Measurements from ENCODE around the gene EPB41L4A.

EPB41L4A gene

DNA sequence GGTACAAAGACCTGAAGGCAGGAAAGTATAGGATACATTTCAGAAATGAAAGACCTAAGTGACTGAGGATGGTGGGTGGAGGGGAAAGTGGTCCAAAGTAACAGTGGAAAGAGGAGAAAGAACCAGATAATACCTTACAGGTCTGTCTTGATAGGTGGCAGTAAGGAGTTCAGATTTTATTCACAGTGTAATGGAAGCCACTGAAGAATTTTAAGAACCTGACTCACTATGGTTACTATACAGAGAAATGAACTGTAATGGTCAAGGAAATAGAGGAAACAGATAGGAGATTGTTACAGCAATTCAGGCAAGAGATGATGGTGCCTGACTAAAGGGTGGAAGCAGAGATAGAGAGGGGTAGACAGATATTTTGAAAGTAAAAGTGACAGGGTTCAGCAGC, 46.5 kb downstream of the EPB41L4A start:
- Histone ChIP-seq H3K9me3 (ENCODE audit: control insufficient read depth, insufficient read depth, low read depth, low read length) (no peaks in the 10 kb centered on the region), H3K27ac (ENCODE audit: extremely low read depth, low read depth, low read length) (no peak overlapping the region), H3K4me1 (ENCODE audit: control insufficient read depth, insufficient read depth, low read length) (no peaks in the 10 kb centered on the region), H3K4me3 (ENCODE audit: low read depth, low read length) (no peak overlapping the region), H3K36me3 (ENCODE audit: control insufficient read depth in 2 of 2, insufficient read depth in 1 of 2, low read length in 2 of 2) (no peaks in the 10 kb centered on the region)
- POLR2A ChIA-PET: no interaction called here
- TF ChIP-seq GLI2 (tag by site-specific recombination; IDR thresholded peaks at IDR 0.05; ENCODE audit: borderline replicate concordance, low read depth): no peak
- TF ChIP-seq PRDM1 (tag by site-specific recombination; IDR thresholded peaks at IDR 0.05): peak; percentile 36; the same call in 1 of the 2 replicates
- CTCF ChIA-PET: interaction anchor here (0.6 to 1.9 kb wide), 2 partner anchors 11 to 18 kb away, joined by 3 to 4 read pairs; no protein-coding TSS in a partner anchor

GRCh38 chr5:112371067-112371466, 48.0 kb downstream of the EPB41L4A start:
- H3K4me1 ChIP-seq (ENCODE audit: control insufficient read depth, insufficient read depth, low read length): no peaks in the 10 kb centered on the region
- H3K9me3 ChIP-seq (ENCODE audit: control insufficient read depth, insufficient read depth, low read depth, low read length): no peaks in the 10 kb centered on the region
- ChIA-PET CTCF (interaction anchor here (1.2 to 1.3 kb wide), 2 partner anchors 49 to 122 kb away, joined by 3 to 5 read pairs; no protein-coding TSS in a partner anchor), POLR2A (no interaction called here)
- H3K36me3 ChIP-seq (ENCODE audit: control insufficient read depth in 2 of 2, insufficient read depth in 1 of 2, low read length in 2 of 2): no peaks in the 10 kb centered on the region
- H3K27ac ChIP-seq (ENCODE audit: extremely low read depth, low read depth, low read length): no peak overlapping the region
- TF ChIP-seq ZBTB7A (tag by site-specific recombination; IDR thresholded peaks at IDR 0.05; ENCODE audit: low read depth) (no peak), GLI2 (tag by site-specific recombination; IDR thresholded peaks at IDR 0.05; ENCODE audit: borderline replicate concordance, low read depth) (no peak), ZNF174 (tag by site-specific recombination; IDR thresholded peaks at IDR 0.05) (no peak), ZNF501 (tag by site-specific recombination; IDR thresholded peaks at IDR 0.05) (no peak), MEIS1 (CRISPR knock-in tag; IDR thresholded peaks at IDR 0.05; ENCODE audit: borderline replicate concordance) (no peak), OSR2 (tag by site-specific recombination; IDR thresholded peaks at IDR 0.05) (no peak), ZNF266 (tag by site-specific recombination; IDR thresholded peaks at IDR 0.05; ENCODE audit: low read depth) (no peak), INSM2 (tag by site-specific recombination; IDR thresholded peaks at IDR 0.05) (no peak), ZBTB20 (tag by site-specific recombination; IDR thresholded peaks at IDR 0.05) (no peak), ZNF138 (tag by site-specific recombination; IDR thresholded peaks at IDR 0.05; ENCODE audit: borderline replicate concordance) (no peak), ZNF37A (tag by site-specific recombination; IDR thresholded peaks at IDR 0.05) (no peak), ZNF391 (tag by site-specific recombination; IDR thresholded peaks at IDR 0.05; ENCODE audit: borderline replicate concordance, low read depth) (no peak), ZNF830 (tag by site-specific recombination; IDR thresholded peaks at IDR 0.05; ENCODE audit: low read depth) (no peak), ZNF707 (tag by site-specific recombination; IDR thresholded peaks at IDR 0.05) (no peak)
- TF ChIP-seq, protein P1, sequence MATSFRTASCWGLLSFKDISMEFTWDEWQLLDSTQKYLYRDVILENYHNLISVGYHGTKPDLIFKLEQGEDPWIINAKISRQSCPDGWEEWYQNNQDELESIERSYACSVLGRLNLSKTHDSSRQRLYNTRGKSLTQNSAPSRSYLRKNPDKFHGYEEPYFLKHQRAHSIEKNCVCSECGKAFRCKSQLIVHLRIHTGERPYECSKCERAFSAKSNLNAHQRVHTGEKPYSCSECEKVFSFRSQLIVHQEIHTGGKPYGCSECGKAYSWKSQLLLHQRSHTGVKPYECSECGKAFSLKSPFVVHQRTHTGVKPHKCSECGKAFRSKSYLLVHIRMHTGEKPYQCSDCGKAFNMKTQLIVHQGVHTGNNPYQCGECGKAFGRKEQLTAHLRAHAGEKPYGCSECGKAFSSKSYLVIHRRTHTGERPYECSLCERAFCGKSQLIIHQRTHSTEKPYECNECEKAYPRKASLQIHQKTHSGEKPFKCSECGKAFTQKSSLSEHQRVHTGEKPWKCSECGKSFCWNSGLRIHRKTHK (tag by site-specific recombination; IDR thresholded peaks at IDR 0.05): no peak
- TF ChIP-seq, protein P2, sequence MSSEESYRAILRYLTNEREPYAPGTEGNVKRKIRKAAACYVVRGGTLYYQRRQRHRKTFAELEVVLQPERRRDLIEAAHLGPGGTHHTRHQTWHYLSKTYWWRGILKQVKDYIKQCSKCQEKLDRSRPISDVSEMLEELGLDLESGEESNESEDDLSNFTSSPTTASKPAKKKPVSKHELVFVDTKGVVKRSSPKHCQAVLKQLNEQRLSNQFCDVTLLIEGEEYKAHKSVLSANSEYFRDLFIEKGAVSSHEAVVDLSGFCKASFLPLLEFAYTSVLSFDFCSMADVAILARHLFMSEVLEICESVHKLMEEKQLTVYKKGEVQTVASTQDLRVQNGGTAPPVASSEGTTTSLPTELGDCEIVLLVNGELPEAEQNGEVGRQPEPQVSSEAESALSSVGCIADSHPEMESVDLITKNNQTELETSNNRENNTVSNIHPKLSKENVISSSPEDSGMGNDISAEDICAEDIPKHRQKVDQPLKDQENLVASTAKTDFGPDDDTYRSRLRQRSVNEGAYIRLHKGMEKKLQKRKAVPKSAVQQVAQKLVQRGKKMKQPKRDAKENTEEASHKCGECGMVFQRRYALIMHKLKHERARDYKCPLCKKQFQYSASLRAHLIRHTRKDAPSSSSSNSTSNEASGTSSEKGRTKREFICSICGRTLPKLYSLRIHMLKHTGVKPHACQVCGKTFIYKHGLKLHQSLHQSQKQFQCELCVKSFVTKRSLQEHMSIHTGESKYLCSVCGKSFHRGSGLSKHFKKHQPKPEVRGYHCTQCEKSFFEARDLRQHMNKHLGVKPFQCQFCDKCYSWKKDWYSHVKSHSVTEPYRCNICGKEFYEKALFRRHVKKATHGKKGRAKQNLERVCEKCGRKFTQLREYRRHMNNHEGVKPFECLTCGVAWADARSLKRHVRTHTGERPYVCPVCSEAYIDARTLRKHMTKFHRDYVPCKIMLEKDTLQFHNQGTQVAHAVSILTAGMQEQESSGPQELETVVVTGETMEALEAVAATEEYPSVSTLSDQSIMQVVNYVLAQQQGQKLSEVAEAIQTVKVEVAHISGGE (tag by site-specific recombination; conservative IDR thresholded peaks at IDR 0.05; ENCODE audit: low read depth): no peak
- no peak overlapping the region for H3K4me3 ChIP-seq (ENCODE audit: low read depth, low read length)

Data from HEK293 (cell line).